H9 (cell line): ENCODE measurements around the gene SMIM15. TPM values are rescaled to one million over a fixed set of nuclear protein-coding genes. Genes with fewer than 3 reads are reported as not detected.

ENCODE experiments used
- DNase-seq: peaks from one replicate; pipeline ENCODE4 v3.0.0-alpha.2; 2017
- H2AFZ ChIP-seq: one replicate; pipeline ENCODE4 v1.6.1; 2013; ENCODE audit warnings: mild to moderate bottlenecking, low read length, control low read depth, moderate library complexity
- H2AK5ac ChIP-seq: 2 replicates; pipeline ENCODE4 v1.6.1; 2013; ENCODE audit warnings: low read length, control low read depth, mixed read lengths; ENCODE audit not compliant: insufficient read length
- H2BK120ac ChIP-seq: one replicate; pipeline ENCODE4 v1.6.1; 2013; ENCODE audit warnings: low read depth, mild to moderate bottlenecking, low read length, control low read depth, inconsistent platforms; ENCODE audit not compliant: poor library complexity, severe bottlenecking
- H2BK12ac ChIP-seq: 2 replicates; pipeline ENCODE4 v1.6.1; 2013; ENCODE audit warnings: low read length, control low read depth, mixed read lengths, low read depth; ENCODE audit not compliant: insufficient read length
- H2BK15ac ChIP-seq: 2 replicates; pipeline ENCODE4 v1.6.1; 2013; ENCODE audit warnings: low read depth, low read length, control low read depth
- H2BK20ac ChIP-seq: one replicate; pipeline ENCODE4 v1.6.1; 2013; ENCODE audit warnings: low read depth, mild to moderate bottlenecking, low read length, control low read depth, inconsistent platforms; ENCODE audit not compliant: poor library complexity, severe bottlenecking
- H2BK5ac ChIP-seq: 2 replicates; pipeline ENCODE4 v1.6.1; 2013; ENCODE audit warnings: low read length, control low read depth, mixed read lengths; ENCODE audit not compliant: insufficient read length
- H3K14ac ChIP-seq: 2 replicates; pipeline ENCODE4 v1.6.1; 2013; ENCODE audit warnings: low read length, control low read depth; ENCODE audit not compliant: insufficient read depth
- H3K18ac ChIP-seq: 2 replicates; pipeline ENCODE4 v1.6.1; 2013; ENCODE audit warnings: low read depth, mild to moderate bottlenecking, mixed read lengths, low read length, control low read depth; ENCODE audit not compliant: insufficient read length
- H3K23ac ChIP-seq: 2 replicates; pipeline ENCODE4 v1.6.1; 2013; ENCODE audit warnings: low read length, control low read depth, mixed read lengths, low read depth; ENCODE audit not compliant: insufficient read length
- H3K23me2 ChIP-seq: 2 replicates; pipeline ENCODE4 v1.6.1; 2013; ENCODE audit warnings: low read depth, mild to moderate bottlenecking, mixed read lengths, low read length, control low read depth; ENCODE audit not compliant: insufficient read length, poor library complexity, severe bottlenecking
- H3K27ac ChIP-seq: 2 replicates; pipeline ENCODE4 v1.5.1; 2013; ENCODE audit warnings: low read length, control low read depth, mixed read lengths, low read depth; ENCODE audit not compliant: insufficient read length
- H3K27me3 ChIP-seq: 2 replicates; pipeline ENCODE4 v1.6.1; 2013; ENCODE audit warnings: low read length, control low read depth, inconsistent platforms; ENCODE audit not compliant: insufficient read depth
- H3K4ac ChIP-seq: 2 replicates; pipeline ENCODE4 v1.6.1; 2013; ENCODE audit warnings: low read depth, mild to moderate bottlenecking, control low read depth, inconsistent platforms, low read length, moderate library complexity
- H3K4me1 ChIP-seq: 2 replicates; pipeline ENCODE4 v1.6.1; 2013; ENCODE audit warnings: low read length, control low read depth, inconsistent platforms; ENCODE audit not compliant: insufficient read depth
- H3K4me2 ChIP-seq: 2 replicates; pipeline ENCODE4 v1.6.1; 2013; ENCODE audit warnings: low read length, control low read depth, mixed read lengths; ENCODE audit not compliant: insufficient read length, insufficient read depth
- H3K56ac ChIP-seq: 2 replicates; pipeline ENCODE4 v1.6.1; 2013; ENCODE audit warnings: low read depth, mild to moderate bottlenecking, mixed read lengths, low read length, control low read depth; ENCODE audit not compliant: insufficient read length
- H3K79me1 ChIP-seq: 2 replicates; pipeline ENCODE4 v1.6.1; 2013; ENCODE audit warnings: low read depth, mild to moderate bottlenecking, moderate library complexity, low read length, control low read depth, inconsistent platforms; ENCODE audit not compliant: insufficient read depth, poor library complexity, severe bottlenecking
- H3K79me2 ChIP-seq: 2 replicates; pipeline ENCODE4 v1.6.1; 2013; ENCODE audit warnings: low read length, control low read depth, inconsistent platforms; ENCODE audit not compliant: insufficient read depth
- H3K9ac ChIP-seq: 2 replicates; pipeline ENCODE4 v1.6.1; 2013; ENCODE audit warnings: low read length, control low read depth, mixed read lengths; ENCODE audit not compliant: insufficient read length; ENCODE audit errors: extremely low read depth
- H3K9me3 ChIP-seq: one replicate; pipeline ENCODE4 v1.6.1; 2013; ENCODE audit warnings: low read depth, low read length, inconsistent platforms; ENCODE audit not compliant: control insufficient read depth
- H3T11ph ChIP-seq: one replicate; pipeline ENCODE4 v1.6.1; 2013; ENCODE audit warnings: mild to moderate bottlenecking, low read length, control low read depth, inconsistent platforms
- H4K20me1 ChIP-seq: one replicate; pipeline ENCODE4 v1.6.1; 2013; ENCODE audit not compliant: control insufficient read depth, insufficient read length, insufficient read depth
- H4K5ac ChIP-seq: 2 replicates; pipeline ENCODE4 v1.6.1; 2013; ENCODE audit warnings: low read depth, mild to moderate bottlenecking, mixed read lengths, low read length, control low read depth; ENCODE audit not compliant: insufficient read length
- H4K8ac ChIP-seq: replicated peaks from 2 replicates; pipeline ENCODE4 v1.6.1; 2013; ENCODE audit warnings: low read length, control low read depth, mixed read lengths, low read depth; ENCODE audit not compliant: insufficient read length
- H4K91ac ChIP-seq: 2 replicates; pipeline ENCODE4 v1.6.1; 2013; ENCODE audit warnings: low read depth, mild to moderate bottlenecking, moderate library complexity, mixed read lengths, low read length, control low read depth; ENCODE audit not compliant: insufficient read length
- H3K27ac Mint-ChIP-seq, 3 experiments: 2 replicates in 2 of 3; 3 replicates in 1 of 3; pipeline ENCODE4 v1.8.0; 2020 to 2021; ENCODE audit warnings: mixed read lengths in 3 of 3, mild to moderate bottlenecking in 1 of 3, moderate library complexity in 1 of 3
- H3K27me3 Mint-ChIP-seq: 2 replicates; pipeline ENCODE4 v1.8.0; 2021; ENCODE audit warnings: low read depth, mild to moderate bottlenecking, moderate library complexity, mixed read lengths
- H3K36me3 Mint-ChIP-seq, 3 experiments: 2 replicates in 2 of 3; 3 replicates in 1 of 3; pipeline ENCODE4 v1.8.0; 2020 to 2021; ENCODE audit warnings: low read depth in 3 of 3, mixed read lengths in 3 of 3; ENCODE audit not compliant: insufficient read depth in 1 of 3
- H3K4me1 Mint-ChIP-seq, 2 experiments: 2 replicates each; pipeline ENCODE4 v1.8.0; 2020; ENCODE audit warnings: mixed read lengths in 2 of 2
- H3K4me3 Mint-ChIP-seq, 2 experiments: 2 replicates in 1 of 2; 3 replicates in 1 of 2; pipeline ENCODE4 v1.8.0; 2020 to 2021; ENCODE audit warnings: mild to moderate bottlenecking in 2 of 2, mixed read lengths in 2 of 2, moderate library complexity in 1 of 2
- H3K9me3 Mint-ChIP-seq, 2 experiments: 2 replicates in 1 of 2; 3 replicates in 1 of 2; pipeline ENCODE4 v1.8.0; 2020; ENCODE audit warnings: mild to moderate bottlenecking in 2 of 2, mixed read lengths in 2 of 2, moderate library complexity in 1 of 2
- WGBS: extraction: QIAGEN DNeasy Blood & Tissue Kit; methylation state at CpG from one replicate; pipeline ENCODE4 v1.1.7; 2013; ENCODE audit warnings: missing lambda C conversion rate, low lambda C conversion rate, mixed read lengths; ENCODE audit not compliant: insufficient read length; ENCODE audit errors: extremely low coverage; 5-methylcytosine and 5-hydroxymethylcytosine counted together
- total RNA-seq: library from RNA; stranded (reverse); gene quantifications from 2 replicates; pipeline ENCODE4 v1.2.1, GENCODE V29; 2021
- TF ChIP-seq, protein P1 (sequence below): fragments of 200-600 bp; sonication (generic); conservative IDR thresholded peaks from 3 replicates; pipeline ENCODE4 v1.8.0; 2021; ENCODE audit warnings: antibody characterized with exemption, mild to moderate bottlenecking

The SMIM15 gene
- total RNA-seq, 1 experiment from 2014 or later, result 75.3 TPM

DNA sequence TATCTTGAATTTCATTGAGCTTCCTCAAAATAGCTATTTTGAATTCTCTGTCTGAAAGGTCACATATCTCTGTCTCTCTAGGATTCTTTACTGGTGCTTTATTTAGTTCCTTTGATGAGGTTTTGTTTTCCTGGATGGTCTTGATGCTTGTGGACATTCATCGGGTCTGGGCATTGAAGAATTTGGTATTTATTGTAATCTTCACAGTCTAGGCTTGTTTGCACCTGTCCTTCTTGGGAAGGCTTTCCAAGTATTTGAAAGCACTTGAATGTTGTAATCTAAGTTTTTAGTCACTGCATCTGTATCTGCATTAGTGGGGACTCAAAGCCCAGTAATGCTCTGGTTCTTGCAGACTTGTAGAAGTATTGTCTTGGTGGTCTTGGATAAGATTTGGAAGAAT lies 47.8 kb downstream of the SMIM15 start:
- H3K27me3 ChIP-seq, result no peaks in the 10 kb centered on the region
- H2BK120ac ChIP-seq, result no peak overlapping the region
- H3K23me2 ChIP-seq, result no peaks in the 10 kb centered on the region
- no peaks in the 10 kb centered on the region for H4K20me1 ChIP-seq
- no peaks in the 10 kb centered on the region for H3K4me1 ChIP-seq
- no peak overlapping the region for H3K27ac ChIP-seq
- H3K4me2 ChIP-seq, result no peak overlapping the region
- Mint-ChIP-seq H3K36me3 (peaks cover 0 to 13% (median 0%) of the 10 kb centered on the region in 3 experiments; a peak in 3 of 7 replicates), H3K27ac (no peak overlapping the region), H3K4me1 (peaks cover 0 to 3% of the 10 kb centered on the region in 2 experiments; a peak in 1 of 4 replicates), H3K9me3 (peaks cover 0 to 5% of the 10 kb centered on the region in 2 experiments; a peak in 2 of 5 replicates), H3K4me3 (no peak overlapping the region), H3K27me3 (no peaks in the 10 kb centered on the region)
- no peak overlapping the region for H4K5ac ChIP-seq
- H3K79me2 ChIP-seq, result no peaks in the 10 kb centered on the region
- no peak overlapping the region for H3K18ac ChIP-seq
- H4K8ac ChIP-seq, result no peak overlapping the region
- no peak overlapping the region for H2BK12ac ChIP-seq
- H3K56ac ChIP-seq, result no peak overlapping the region
- H3K79me1 ChIP-seq, result no peaks in the 10 kb centered on the region
- no peak overlapping the region for H3K9ac ChIP-seq
- H3K4ac ChIP-seq, result no peak overlapping the region
- H4K91ac ChIP-seq, result no peak overlapping the region
- H2BK20ac ChIP-seq, result no peak overlapping the region
- no peaks in the 10 kb centered on the region for H3K9me3 ChIP-seq
- WGBS, result no CpG with 5 or more reads among the region's 1 CpG
- H3K23ac ChIP-seq, result no peak overlapping the region
- H2AK5ac ChIP-seq, result no peak overlapping the region
- no peak overlapping the region for H2BK15ac ChIP-seq
- no peak overlapping the region for H3T11ph ChIP-seq
- H3K14ac ChIP-seq, result no peak overlapping the region
- H2BK5ac ChIP-seq, result no peak overlapping the region
- TF ChIP-seq, protein P1, sequence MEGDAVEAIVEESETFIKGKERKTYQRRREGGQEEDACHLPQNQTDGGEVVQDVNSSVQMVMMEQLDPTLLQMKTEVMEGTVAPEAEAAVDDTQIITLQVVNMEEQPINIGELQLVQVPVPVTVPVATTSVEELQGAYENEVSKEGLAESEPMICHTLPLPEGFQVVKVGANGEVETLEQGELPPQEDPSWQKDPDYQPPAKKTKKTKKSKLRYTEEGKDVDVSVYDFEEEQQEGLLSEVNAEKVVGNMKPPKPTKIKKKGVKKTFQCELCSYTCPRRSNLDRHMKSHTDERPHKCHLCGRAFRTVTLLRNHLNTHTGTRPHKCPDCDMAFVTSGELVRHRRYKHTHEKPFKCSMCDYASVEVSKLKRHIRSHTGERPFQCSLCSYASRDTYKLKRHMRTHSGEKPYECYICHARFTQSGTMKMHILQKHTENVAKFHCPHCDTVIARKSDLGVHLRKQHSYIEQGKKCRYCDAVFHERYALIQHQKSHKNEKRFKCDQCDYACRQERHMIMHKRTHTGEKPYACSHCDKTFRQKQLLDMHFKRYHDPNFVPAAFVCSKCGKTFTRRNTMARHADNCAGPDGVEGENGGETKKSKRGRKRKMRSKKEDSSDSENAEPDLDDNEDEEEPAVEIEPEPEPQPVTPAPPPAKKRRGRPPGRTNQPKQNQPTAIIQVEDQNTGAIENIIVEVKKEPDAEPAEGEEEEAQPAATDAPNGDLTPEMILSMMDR, result no peak
- no peak overlapping the region for H2AFZ ChIP-seq
- DNase-seq, result no peak

Other genes starting within 250 kb of the SMIM15 start
- gene ERCC8, start 217.4 kb downstream of the SMIM15 start, total RNA-seq, result 17.9 and 18.0 TPM in 2 replicates
- gene NDUFAF2, start 217.3 kb downstream of the SMIM15 start, total RNA-seq, result 31.4 and 32.6 TPM in 2 replicates
- gene ZSWIM6, start 169.8 kb upstream of the SMIM15 start, total RNA-seq, result 11.0 and 11.5 TPM in 2 replicates